SU-DHL-6 (cell line): ENCODE results near the gene TBRG4.

Source experiments
- H2AFZ ChIP-seq: fragments of 200-600 bp; sonication (generic); 2 replicates; pipeline ENCODE4 v1.6.1; 2014; ENCODE audit warnings: low read depth, mild to moderate bottlenecking, moderate library complexity, mixed read lengths, antibody characterized with exemption, low read length; ENCODE audit not compliant: severe bottlenecking
- H3F3A ChIP-seq: fragments of 200-600 bp; shearing (Covaris generic); 2 replicates; pipeline ENCODE4 v1.6.0; 2016; ENCODE audit warnings: antibody characterized with exemption, mild to moderate bottlenecking; ENCODE audit not compliant: insufficient read depth
- H3K27ac ChIP-seq: fragments of 200-600 bp; sonication (generic); 2 replicates; pipeline ENCODE4 v1.5.1; 2016; ENCODE audit warnings: low read depth, mild to moderate bottlenecking, low read length, moderate library complexity, mixed read lengths
- H3K27me3 ChIP-seq: fragments of 200-600 bp; sonication (generic), shearing (Covaris generic); 2 replicates; pipeline ENCODE4 v1.6.0; 2014; ENCODE audit warnings: mild to moderate bottlenecking, low read length
- H3K36me3 ChIP-seq: fragments of 200-600 bp; sonication (generic); 2 replicates; pipeline ENCODE4 v1.6.1; 2014; ENCODE audit warnings: mild to moderate bottlenecking, low read length, mixed read lengths
- H3K4me2 ChIP-seq: fragments of 300-600, 200-600 bp; shearing (Covaris generic), sonication (generic); 2 replicates; pipeline ENCODE4 v1.6.0; 2014; ENCODE audit warnings: low read length, low read depth, mild to moderate bottlenecking; ENCODE audit not compliant: poor library complexity, severe bottlenecking
- H3K4me3 ChIP-seq: fragments of 200-600 bp; sonication (generic); 2 replicates; pipeline ENCODE4 v1.5.1; 2014; ENCODE audit warnings: antibody characterized with exemption, low read length, mild to moderate bottlenecking, mixed read lengths; ENCODE audit not compliant: insufficient read depth, poor library complexity, severe bottlenecking
- H3K79me2 ChIP-seq: fragments of 200-600 bp; sonication (generic); 2 replicates; pipeline ENCODE4 v1.6.1; 2014; ENCODE audit warnings: mild to moderate bottlenecking, low read length, moderate library complexity; ENCODE audit not compliant: insufficient read depth
- H3K9ac ChIP-seq: fragments of 200-600 bp; sonication (generic); 2 replicates; pipeline ENCODE4 v1.7.0; 2014; ENCODE audit warnings: mild to moderate bottlenecking, low read length
- H3K9me2 ChIP-seq: fragments of 200-600 bp; sonication (generic); replicated peaks from 2 replicates; pipeline ENCODE4 v1.6.1; 2014; ENCODE audit warnings: low read length; ENCODE audit not compliant: insufficient read depth
- H3K9me3 ChIP-seq: fragments of 200-600 bp; sonication (generic); 2 replicates; pipeline ENCODE4 v1.6.1; 2014; ENCODE audit warnings: low read length, mixed read lengths; ENCODE audit not compliant: insufficient read depth
- H4K20me1 ChIP-seq: fragments of 200-600 bp; sonication (generic); 2 replicates; pipeline ENCODE4 v1.6.1; 2014; ENCODE audit warnings: low read depth, mild to moderate bottlenecking, antibody characterized with exemption, low read length, moderate library complexity, mixed read lengths
- CTCF ChIP-seq: fragments of 200-600 bp; sonication (generic); IDR thresholded peaks from one replicate; pipeline ENCODE4 v1.5.1; 2017; ENCODE audit warnings: antibody characterized with exemption, mild to moderate bottlenecking, low read length, moderate library complexity; ENCODE audit not compliant: insufficient read depth, poor library complexity, severe bottlenecking
- EZH2phosphoT487 ChIP-seq: fragments of 200-600 bp; sonication (generic), shearing (Covaris generic); conservative IDR thresholded peaks from 2 replicates; pipeline ENCODE4 v1.6.1; 2018; ENCODE audit warnings: mild to moderate bottlenecking, antibody characterized with exemption, low read length, moderate library complexity, mixed read lengths

TBRG4 gene

GRCh38 chr7:45138433-45139267 is 27.2 kb upstream of the TBRG4 start:
- H3K9ac ChIP-seq = no peak overlapping the region
- TF ChIP-seq EZH2phosphoT487 (no peak), CTCF (no peak)
- no peaks in the 10 kb centered on the region for H3K27me3 ChIP-seq
- H3K79me2 ChIP-seq = no peaks in the 10 kb centered on the region
- no peaks in the 10 kb centered on the region for H3K9me3 ChIP-seq
- no peak overlapping the region for H3K27ac ChIP-seq
- H3K36me3 ChIP-seq = no peaks in the 10 kb centered on the region
- no peak overlapping the region for H2AFZ ChIP-seq
- no peaks in the 10 kb centered on the region for H4K20me1 ChIP-seq
- H3K9me2 ChIP-seq = no peaks in the 10 kb centered on the region
- H3F3A ChIP-seq = no peaks in the 10 kb centered on the region
- no peak overlapping the region for H3K4me2 ChIP-seq
- no peak overlapping the region for H3K4me3 ChIP-seq

- H3K36me3 ChIP-seq = no peaks in the 10 kb centered on the region
- H3K9me2 ChIP-seq = no peaks in the 10 kb centered on the region
- no peaks in the 10 kb centered on the region for H3K79me2 ChIP-seq
- no peaks in the 10 kb centered on the region for H3F3A ChIP-seq
- no peaks in the 10 kb centered on the region for H4K20me1 ChIP-seq
- H3K9ac ChIP-seq = no peak overlapping the region
- H3K9me3 ChIP-seq = no peaks in the 10 kb centered on the region
- no peak overlapping the region for H2AFZ ChIP-seq
- H3K4me3 ChIP-seq = no peak overlapping the region
- TF ChIP-seq EZH2phosphoT487 (no peak), CTCF (peak; percentile 93)
- H3K4me2 ChIP-seq = no peak overlapping the region
- H3K27ac ChIP-seq = no peak overlapping the region
- H3K27me3 ChIP-seq = no peaks in the 10 kb centered on the region
Observed at GRCh38 chr7:45136106-45137060, 24.9 kb upstream of the TBRG4 start.

GRCh38 chr7:45133877-45134276 is 22.4 kb upstream of the TBRG4 start:
- Histone ChIP-seq H3K27me3 (no peaks in the 10 kb centered on the region), H2AFZ (no peak overlapping the region), H3K9me3 (no peaks in the 10 kb centered on the region), H3K27ac (no peak overlapping the region), H4K20me1 (no peaks in the 10 kb centered on the region), H3K9me2 (no peaks in the 10 kb centered on the region), H3K4me3 (no peak overlapping the region), H3K4me2 (no peak overlapping the region), H3K9ac (no peak overlapping the region), H3K36me3 (no peaks in the 10 kb centered on the region), H3F3A (no peaks in the 10 kb centered on the region), H3K79me2 (no peaks in the 10 kb centered on the region)
- TF ChIP-seq EZH2phosphoT487 (no peak), CTCF (no peak)
